Measurements from ENCODE around the gene TENM3. TPM values are rescaled to one million over a fixed set of nuclear protein-coding genes. Genes with fewer than 3 reads are reported as not detected.

TENM3 gene
- total and polyA plus RNA-seq, 12 donors = 0.20 to 6.6 (median 3.5) TPM

DNA sequence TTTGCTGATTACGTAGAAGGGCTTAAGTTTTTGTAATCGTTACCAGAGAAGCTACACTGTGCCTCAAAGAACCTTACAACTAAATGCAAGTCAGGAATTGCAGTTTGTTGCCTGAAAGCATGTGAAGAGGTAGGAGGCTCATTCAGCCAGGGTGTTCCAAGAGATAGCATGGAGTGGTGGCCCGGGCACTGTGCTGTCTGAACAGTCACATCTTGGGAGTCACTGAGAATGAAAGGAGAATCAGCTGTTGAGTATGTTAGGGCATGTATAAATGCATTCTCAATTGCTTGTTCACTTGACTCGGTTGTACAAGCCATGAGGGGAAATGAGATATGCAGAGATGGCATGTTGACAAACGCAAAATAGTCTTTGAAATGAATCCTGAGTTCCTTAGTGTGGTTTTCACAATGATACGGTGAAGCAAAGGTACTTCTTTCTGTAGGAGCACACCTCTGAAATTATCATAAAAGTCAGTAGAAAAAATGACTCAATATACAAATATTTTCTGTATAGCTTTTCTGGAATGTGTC lies 513.0 kb downstream of the TENM3 start:
- Histone ChIP-seq H3K4me1 (no peaks in the 10 kb centered on the region), H3K4me3 (no peak overlapping the region), H3K36me3 (no peaks in the 10 kb centered on the region), H3K27ac (no peak overlapping the region), H3K27me3 (no peaks in the 10 kb centered on the region), H3K9me3 (peaks cover 0 to 12% (median 0%) of the 10 kb centered on the region in 11 donors)
- intact Hi-C loops (cut with DNase I) = no loop called here
- TF ChIP-seq, protein P1, sequence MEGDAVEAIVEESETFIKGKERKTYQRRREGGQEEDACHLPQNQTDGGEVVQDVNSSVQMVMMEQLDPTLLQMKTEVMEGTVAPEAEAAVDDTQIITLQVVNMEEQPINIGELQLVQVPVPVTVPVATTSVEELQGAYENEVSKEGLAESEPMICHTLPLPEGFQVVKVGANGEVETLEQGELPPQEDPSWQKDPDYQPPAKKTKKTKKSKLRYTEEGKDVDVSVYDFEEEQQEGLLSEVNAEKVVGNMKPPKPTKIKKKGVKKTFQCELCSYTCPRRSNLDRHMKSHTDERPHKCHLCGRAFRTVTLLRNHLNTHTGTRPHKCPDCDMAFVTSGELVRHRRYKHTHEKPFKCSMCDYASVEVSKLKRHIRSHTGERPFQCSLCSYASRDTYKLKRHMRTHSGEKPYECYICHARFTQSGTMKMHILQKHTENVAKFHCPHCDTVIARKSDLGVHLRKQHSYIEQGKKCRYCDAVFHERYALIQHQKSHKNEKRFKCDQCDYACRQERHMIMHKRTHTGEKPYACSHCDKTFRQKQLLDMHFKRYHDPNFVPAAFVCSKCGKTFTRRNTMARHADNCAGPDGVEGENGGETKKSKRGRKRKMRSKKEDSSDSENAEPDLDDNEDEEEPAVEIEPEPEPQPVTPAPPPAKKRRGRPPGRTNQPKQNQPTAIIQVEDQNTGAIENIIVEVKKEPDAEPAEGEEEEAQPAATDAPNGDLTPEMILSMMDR (IDR thresholded peaks at IDR 0.05) = no peak
- ATAC-seq = peak in 1 of 8 donors; percentile 56
- WGBS, 2 donors = 81 to 87% methylated on average over 6 of the region's 6 CpGs
- no peak for DNase-seq

DNA sequence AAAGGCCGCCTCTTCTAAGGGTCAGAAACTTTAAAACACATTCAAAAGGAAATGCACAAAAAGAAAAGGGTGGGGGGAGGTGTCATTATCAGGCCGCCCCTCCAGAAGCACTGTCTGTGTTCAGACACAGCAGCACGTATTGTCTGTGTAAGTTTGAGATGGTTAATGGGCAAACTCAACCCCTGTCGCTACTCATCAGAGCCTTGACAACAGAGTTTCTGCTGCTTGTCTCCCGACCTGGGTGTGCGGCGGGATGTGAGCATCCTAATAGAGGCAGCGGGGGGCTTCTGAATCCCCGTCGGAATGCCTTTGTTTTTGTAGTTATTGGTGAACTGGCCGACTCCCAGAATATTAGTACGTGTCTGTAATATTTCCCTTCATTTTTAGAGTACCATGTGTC lies 515.1 kb downstream of the TENM3 start:
- peaks cover 0 to 12% (median 0%) of the 10 kb centered on the region in 11 donors for H3K9me3 ChIP-seq
- no peaks in the 10 kb centered on the region for H3K4me1 ChIP-seq
- H3K36me3 ChIP-seq = no peaks in the 10 kb centered on the region
- intact Hi-C loops (cut with DNase I) = no loop called here
- H3K27me3 ChIP-seq = peaks cover 0 to 3% (median 0%) of the 10 kb centered on the region in 7 donors
- no peak overlapping the region for H3K27ac ChIP-seq
- WGBS, 2 donors = 60 to 67% methylated on average over 12 of the region's 12 CpGs
- no peak for ATAC-seq
- no peak overlapping the region for H3K4me3 ChIP-seq
- DNase-seq = no peak
- TF ChIP-seq, protein P1 (IDR thresholded peaks at IDR 0.05) = no peak

DNA sequence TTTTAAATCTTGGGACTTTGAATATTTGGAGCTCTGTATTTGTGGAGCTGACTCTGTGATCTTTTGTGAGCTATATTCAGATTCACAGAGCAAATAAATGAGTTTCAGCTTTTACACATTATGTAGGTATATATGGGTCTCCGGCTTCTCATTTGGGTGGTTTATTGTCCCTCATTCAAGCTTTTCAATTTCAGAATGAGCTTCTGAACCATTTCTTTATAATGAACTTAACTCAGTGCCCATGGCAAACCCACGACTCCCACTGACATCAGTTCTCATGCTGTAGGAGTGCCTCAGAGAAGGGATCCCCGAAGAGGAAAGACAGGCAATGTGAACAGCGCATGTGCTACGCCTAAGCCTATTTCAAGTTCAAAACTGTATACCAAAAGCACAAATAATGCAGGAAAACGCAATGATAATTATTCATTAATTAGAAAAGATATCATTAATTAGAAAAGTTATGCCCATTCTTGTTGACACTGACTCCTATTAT lies 517.4 kb downstream of the TENM3 start:
- Histone ChIP-seq H3K27ac (no peak overlapping the region), H3K9me3 (peaks cover 0 to 12% (median 0%) of the 10 kb centered on the region in 11 donors), H3K36me3 (no peaks in the 10 kb centered on the region), H3K27me3 (peaks cover 0 to 3% (median 0%) of the 10 kb centered on the region in 7 donors), H3K4me3 (no peak overlapping the region), H3K4me1 (no peaks in the 10 kb centered on the region)
- TF ChIP-seq, protein P1 (IDR thresholded peaks at IDR 0.05) = no peak
- DNase-seq = no peak
- no peak for ATAC-seq
- intact Hi-C loops (cut with DNase I) = no loop called here
- 90% methylated on average over 6 of the region's 6 CpGs for WGBS, 2 donors

DNA sequence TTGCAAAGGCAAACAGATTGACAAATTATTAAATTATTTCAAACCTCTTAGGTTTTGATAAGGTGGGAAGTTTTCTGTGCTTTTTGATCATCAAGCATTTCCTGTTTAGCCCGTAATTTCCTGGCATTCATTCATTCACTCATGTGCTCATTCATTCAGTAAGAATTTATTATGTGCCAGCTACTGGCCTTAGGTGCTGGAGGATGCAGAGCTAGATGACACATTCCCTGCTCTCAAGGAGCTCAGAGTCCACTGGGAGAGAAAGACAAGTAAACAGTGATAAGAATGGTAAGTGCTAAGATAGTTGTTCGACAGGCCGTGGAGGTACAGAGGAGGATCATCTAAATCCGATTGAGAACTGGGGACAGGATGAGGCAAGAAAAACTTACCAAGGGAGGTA lies 520.9 kb downstream of the TENM3 start:
- H3K36me3 ChIP-seq = no peaks in the 10 kb centered on the region
- H3K4me1 ChIP-seq = no peaks in the 10 kb centered on the region
- 39 to 54% methylated on average over 4 of the region's 4 CpGs for WGBS, 2 donors
- H3K9me3 ChIP-seq = no peaks in the 10 kb centered on the region
- DNase-seq (no peak), ATAC-seq (no peak)
- TF ChIP-seq, protein P1 (IDR thresholded peaks at IDR 0.05) = no peak
- H3K4me3 ChIP-seq = no peak overlapping the region
- intact Hi-C loops (cut with DNase I) = no loop called here
- no peak overlapping the region for H3K27ac ChIP-seq
- H3K27me3 ChIP-seq = peaks cover 0 to 3% (median 0%) of the 10 kb centered on the region in 7 donors
